Tibial nerve (tissue), 4 donors: ENCODE measurements around the gene BCL7A. TPM values are rescaled to one million over a fixed set of nuclear protein-coding genes. Genes with fewer than 3 reads are reported as not detected.

ENCODE experiments used
- DNase-seq, 2 donors: peaks; one replicate each; pipeline ENCODE4 v3.0.0-alpha.2; 2019; ENCODE audit warnings: low spot score in 2 of 2
- H3K27ac ChIP-seq, 4 donors: fragments of 200-600 bp; sonication (generic) in 3 of 4; one replicate each; pipeline ENCODE4 v1.5.1; 2017 to 2019; ENCODE audit warnings: mild to moderate bottlenecking in 1 of 4
- H3K27me3 ChIP-seq, 2 donors: fragments of 200-600 bp; sonication (generic) in 1 of 2; one replicate each; pipeline versions ENCODE4 v1.5.1 to v1.6.0; 2017 to 2019
- H3K36me3 ChIP-seq, 3 donors: fragments of 200-600 bp; sonication (generic); one replicate each; pipeline ENCODE4 v1.5.1; 2018 to 2019
- H3K4me1 ChIP-seq, 4 donors: fragments of 200-600 bp; sonication (generic) in 3 of 4; one replicate each; pipeline ENCODE4 v1.5.1; 2017 to 2019
- H3K4me3 ChIP-seq, 4 donors: fragments of 200-600 bp; sonication (generic) in 3 of 4; one replicate each; pipeline ENCODE4 v1.5.1; 2017 to 2019; ENCODE audit warnings: mild to moderate bottlenecking in 1 of 4, moderate library complexity in 1 of 4
- H3K9me3 ChIP-seq, 4 donors: fragments of 200-600 bp; sonication (generic) in 3 of 4; one replicate each; pipeline ENCODE4 v1.5.1; 2017 to 2019
- EP300 ChIP-seq, 2 donors: sonication (generic); formaldehyde crosslinking; IDR thresholded peaks; one replicate each; pipeline ENCODE4 v1.6.1; 2017; ENCODE audit warnings: antibody characterized with exemption in 2 of 2, mild to moderate bottlenecking in 1 of 2
- POLR2A ChIP-seq, 2 donors: fragments of 450-650 bp; IDR thresholded peaks; one replicate each; pipeline ENCODE4 v1.6.1; 2017; ENCODE audit warnings: antibody characterized with exemption in 2 of 2, mild to moderate bottlenecking in 2 of 2, moderate library complexity in 2 of 2
- WGBS, 2 donors: methylation state at CpG; one replicate each; pipeline ENCODE4 v1.1.5; 2018; 5-methylcytosine and 5-hydroxymethylcytosine counted together
- total RNA-seq, 4 donors: library from RNA; depleted of rRNA; stranded (reverse); fragments of >200 nt; gene quantifications; one replicate each; pipeline ENCODE4 v1.1.0, GENCODE V29; 2016
- TF ChIP-seq, protein P1 (sequence below), 5 experiments: fragments of 200-600 bp in 3 of 5; fragments of 450-650 bp in 2 of 5; sonication (generic) in 3 of 5; IDR thresholded peaks; one replicate each; pipeline ENCODE4 v1.5.1; 2016 to 2019; ENCODE audit warnings: antibody characterized with exemption in 5 of 5, mild to moderate bottlenecking in 3 of 5, moderate library complexity in 2 of 5

The BCL7A gene
- total RNA-seq, 4 donors from 2014 or later: 2.4 to 10.7 (median 5.1) TPM

DNA sequence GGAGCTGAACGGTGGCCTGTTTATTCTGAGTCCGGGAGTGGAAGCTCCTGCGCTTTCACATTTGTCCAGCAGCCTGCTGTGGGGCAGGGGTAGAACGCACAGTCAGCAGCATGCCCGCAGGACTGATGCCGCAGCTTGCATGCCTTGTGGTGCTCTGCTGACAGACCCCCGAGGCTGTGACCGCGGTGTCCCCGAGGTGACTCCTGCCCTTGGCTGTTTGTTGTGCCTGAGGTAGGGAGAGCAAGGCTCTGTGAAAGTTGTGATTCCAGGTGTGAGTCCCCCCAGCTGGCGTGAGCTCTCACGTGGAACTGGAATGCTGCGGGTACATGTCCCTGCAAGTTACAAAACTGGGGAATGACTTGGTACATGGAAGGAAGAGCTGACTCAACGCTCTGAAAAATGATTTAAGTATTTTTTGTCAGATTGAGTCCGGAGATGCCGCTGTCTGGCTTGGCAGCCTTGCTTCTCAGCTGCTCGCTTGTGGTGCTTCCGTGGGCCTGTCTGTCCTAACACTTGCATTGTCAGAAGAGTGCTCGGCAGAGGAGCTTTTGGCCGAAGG, 75.0 kb downstream of the BCL7A start:
- 50 to 62% methylated on average over 15 to 18 of the region's 20 CpGs for WGBS, 2 donors
- H3K9me3 ChIP-seq: no peaks in the 10 kb centered on the region
- H3K27me3 ChIP-seq: no peaks in the 10 kb centered on the region
- DNase-seq: no peak
- peak overlapping the region in 3 of 4 donors; percentile 1 to 89 (median 50) for H3K27ac ChIP-seq
- H3K4me3 ChIP-seq: no peak overlapping the region
- peaks cover 0 to 56% (median 38%) of the 10 kb centered on the region in 4 donors for H3K4me1 ChIP-seq
- TF ChIP-seq POLR2A (IDR thresholded peaks at IDR 0.05): no peak
- TF ChIP-seq, protein P1, sequence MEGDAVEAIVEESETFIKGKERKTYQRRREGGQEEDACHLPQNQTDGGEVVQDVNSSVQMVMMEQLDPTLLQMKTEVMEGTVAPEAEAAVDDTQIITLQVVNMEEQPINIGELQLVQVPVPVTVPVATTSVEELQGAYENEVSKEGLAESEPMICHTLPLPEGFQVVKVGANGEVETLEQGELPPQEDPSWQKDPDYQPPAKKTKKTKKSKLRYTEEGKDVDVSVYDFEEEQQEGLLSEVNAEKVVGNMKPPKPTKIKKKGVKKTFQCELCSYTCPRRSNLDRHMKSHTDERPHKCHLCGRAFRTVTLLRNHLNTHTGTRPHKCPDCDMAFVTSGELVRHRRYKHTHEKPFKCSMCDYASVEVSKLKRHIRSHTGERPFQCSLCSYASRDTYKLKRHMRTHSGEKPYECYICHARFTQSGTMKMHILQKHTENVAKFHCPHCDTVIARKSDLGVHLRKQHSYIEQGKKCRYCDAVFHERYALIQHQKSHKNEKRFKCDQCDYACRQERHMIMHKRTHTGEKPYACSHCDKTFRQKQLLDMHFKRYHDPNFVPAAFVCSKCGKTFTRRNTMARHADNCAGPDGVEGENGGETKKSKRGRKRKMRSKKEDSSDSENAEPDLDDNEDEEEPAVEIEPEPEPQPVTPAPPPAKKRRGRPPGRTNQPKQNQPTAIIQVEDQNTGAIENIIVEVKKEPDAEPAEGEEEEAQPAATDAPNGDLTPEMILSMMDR (IDR thresholded peaks at IDR 0.05): no peak
- no peak for TF ChIP-seq EP300 (IDR thresholded peaks at IDR 0.05)
- H3K36me3 ChIP-seq: no peaks in the 10 kb centered on the region

DNA sequence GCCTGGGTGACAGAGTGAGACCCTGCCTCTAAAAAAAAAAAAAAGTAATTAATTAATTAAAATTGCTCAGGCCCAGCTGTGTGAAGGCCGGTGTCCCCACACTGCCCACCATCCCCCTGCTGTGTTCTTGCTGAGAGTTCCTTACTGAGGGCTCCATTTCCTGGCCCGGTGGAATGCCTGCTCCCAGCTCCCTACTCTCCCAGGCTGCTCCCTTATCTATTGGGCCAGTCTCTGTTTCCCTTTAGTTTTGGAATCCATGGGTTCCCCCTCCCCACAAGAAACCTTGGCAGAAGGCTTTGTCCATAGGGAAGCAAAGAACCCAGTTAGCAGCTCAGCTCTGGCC, 75.9 kb downstream of the BCL7A start:
- Histone ChIP-seq H3K9me3 (no peaks in the 10 kb centered on the region), H3K36me3 (no peaks in the 10 kb centered on the region), H3K4me1 (peaks cover 0 to 49% (median 38%) of the 10 kb centered on the region in 4 donors), H3K27ac (peak overlapping the region; percentile 46 to 89 (median 68)), H3K27me3 (no peaks in the 10 kb centered on the region), H3K4me3 (no peak overlapping the region)
- DNase-seq: no peak
- WGBS, 2 donors: 43 to 58% methylated on average over 2 of the region's 2 CpGs
- TF ChIP-seq, protein P1 (IDR thresholded peaks at IDR 0.05): no peak
- TF ChIP-seq EP300 (IDR thresholded peaks at IDR 0.05): no peak
- TF ChIP-seq POLR2A (IDR thresholded peaks at IDR 0.05): no peak

DNA sequence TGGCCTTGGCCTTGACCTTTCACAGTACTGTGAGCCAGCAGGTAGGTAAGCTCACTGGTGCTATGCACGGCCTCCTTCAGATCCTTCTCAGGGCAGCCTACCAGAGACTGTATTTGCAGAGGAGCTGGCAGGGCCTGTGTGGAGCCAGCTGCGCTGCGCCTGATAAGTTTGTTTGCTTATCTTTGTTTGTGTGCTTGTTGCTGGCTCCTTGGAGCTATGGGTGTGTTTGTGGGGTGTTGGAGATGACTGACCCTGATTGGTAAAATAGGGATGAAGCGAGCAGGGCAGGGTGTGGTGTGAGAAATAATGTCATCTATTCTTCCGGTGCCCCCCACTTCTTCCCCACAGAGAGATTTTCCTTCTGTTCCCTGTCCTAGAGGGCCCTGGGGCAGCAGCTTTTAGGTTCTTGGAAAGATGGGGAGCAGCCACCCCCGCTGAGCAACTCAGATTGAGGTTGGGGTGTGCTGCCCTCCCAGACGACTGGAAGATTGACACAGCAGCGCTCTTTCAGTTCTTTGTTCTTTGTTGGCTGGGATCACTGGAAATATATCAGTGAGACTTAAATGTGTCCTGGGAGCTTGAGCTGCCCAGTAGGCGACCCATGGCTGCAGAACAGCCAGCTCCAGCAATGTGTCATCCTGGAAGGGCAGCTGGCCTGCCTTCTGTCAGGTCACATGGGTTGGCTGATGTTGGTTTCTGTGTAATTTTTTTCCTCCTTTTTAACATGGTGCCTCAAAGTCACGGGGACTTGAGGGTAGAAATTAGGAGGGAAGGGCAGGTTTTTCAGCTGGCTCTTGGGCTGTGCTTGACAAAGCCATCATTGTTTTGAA, 76.5 kb downstream of the BCL7A start:
- 13 to 22% methylated on average over 10 of the region's 10 CpGs for WGBS, 2 donors
- H3K27ac ChIP-seq: peak overlapping the region; percentile 46 to 89 (median 68)
- peaks cover 0 to 49% (median 38%) of the 10 kb centered on the region in 4 donors for H3K4me1 ChIP-seq
- H3K27me3 ChIP-seq: no peaks in the 10 kb centered on the region
- TF ChIP-seq POLR2A (IDR thresholded peaks at IDR 0.05): no peak
- TF ChIP-seq EP300 (IDR thresholded peaks at IDR 0.05): peak; percentile 21 to 75
- TF ChIP-seq, protein P1 (IDR thresholded peaks at IDR 0.05): no peak
- no peak overlapping the region for H3K4me3 ChIP-seq
- DNase-seq: no peak
- H3K36me3 ChIP-seq: no peaks in the 10 kb centered on the region
- no peaks in the 10 kb centered on the region for H3K9me3 ChIP-seq

DNA sequence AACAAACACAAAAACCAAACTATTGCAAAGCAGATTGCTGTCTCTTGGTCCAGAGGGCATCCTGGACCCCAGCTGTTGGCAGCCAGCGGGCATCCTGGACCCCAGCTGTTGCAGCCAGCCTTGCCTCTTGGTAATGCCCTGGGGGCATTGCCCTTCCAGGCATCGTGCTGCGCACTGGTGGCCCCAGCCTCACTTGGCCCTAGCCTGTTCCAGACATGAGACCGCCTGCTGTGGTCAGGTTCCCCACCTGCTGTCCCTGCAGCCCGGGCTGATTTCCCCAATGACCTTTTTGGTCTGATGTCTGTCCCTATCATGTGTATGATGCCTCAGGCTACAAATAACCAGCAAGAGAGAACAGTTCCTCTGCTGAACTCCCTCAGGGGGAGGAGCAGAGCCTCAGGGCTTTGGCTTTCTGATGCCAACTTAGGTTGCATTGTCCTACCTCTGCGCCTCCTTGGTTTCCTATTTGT, 77.6 kb downstream of the BCL7A start:
- Histone ChIP-seq H3K27ac (peak overlapping the region in 3 of 4 donors; percentile 61 to 89 (median 76)), H3K4me3 (no peak overlapping the region), H3K9me3 (no peaks in the 10 kb centered on the region), H3K36me3 (no peaks in the 10 kb centered on the region), H3K27me3 (no peaks in the 10 kb centered on the region), H3K4me1 (peaks cover 0 to 49% (median 38%) of the 10 kb centered on the region in 4 donors)
- DNase-seq: no peak
- WGBS, 2 donors: 90 to 92% methylated on average over 4 to 6 of the region's 6 CpGs
- TF ChIP-seq EP300 (IDR thresholded peaks at IDR 0.05) (no peak), POLR2A (IDR thresholded peaks at IDR 0.05) (no peak)
- TF ChIP-seq, protein P1 (IDR thresholded peaks at IDR 0.05): no peak

DNA sequence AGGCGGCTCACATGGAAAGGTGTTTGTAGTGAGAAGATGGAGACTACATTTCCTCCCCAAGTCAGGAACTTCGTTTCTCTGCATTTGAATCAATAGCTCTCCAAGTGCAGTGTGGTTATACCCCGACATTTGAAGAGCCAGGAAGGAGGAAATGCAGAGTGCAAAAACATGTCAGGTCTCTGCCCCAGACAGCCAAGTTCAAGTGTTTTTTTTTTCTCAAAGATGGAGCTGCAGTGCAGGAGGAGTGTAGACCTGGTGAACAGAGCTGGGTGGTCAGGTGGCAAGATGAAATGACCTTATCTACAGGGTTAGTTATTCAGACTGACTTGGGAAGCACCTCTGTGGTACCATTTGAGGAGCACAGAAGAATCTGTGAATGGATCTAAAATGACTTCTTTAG, 78.2 kb downstream of the BCL7A start:
- WGBS, 2 donors: 61 to 63% methylated on average over 3 of the region's 3 CpGs
- DNase-seq: no peak
- H3K27me3 ChIP-seq: no peaks in the 10 kb centered on the region
- peaks cover 0 to 47% (median 36%) of the 10 kb centered on the region in 4 donors for H3K4me1 ChIP-seq
- H3K27ac ChIP-seq: peak overlapping the region in 3 of 4 donors; percentile 61 to 89 (median 76)
- H3K4me3 ChIP-seq: no peak overlapping the region
- H3K36me3 ChIP-seq: no peaks in the 10 kb centered on the region
- no peaks in the 10 kb centered on the region for H3K9me3 ChIP-seq
- TF ChIP-seq POLR2A (IDR thresholded peaks at IDR 0.05) (no peak), EP300 (IDR thresholded peaks at IDR 0.05) (no peak)
- TF ChIP-seq, protein P1 (IDR thresholded peaks at IDR 0.05): no peak
